ENCODE data around the gene RUVBL1.

DNA sequence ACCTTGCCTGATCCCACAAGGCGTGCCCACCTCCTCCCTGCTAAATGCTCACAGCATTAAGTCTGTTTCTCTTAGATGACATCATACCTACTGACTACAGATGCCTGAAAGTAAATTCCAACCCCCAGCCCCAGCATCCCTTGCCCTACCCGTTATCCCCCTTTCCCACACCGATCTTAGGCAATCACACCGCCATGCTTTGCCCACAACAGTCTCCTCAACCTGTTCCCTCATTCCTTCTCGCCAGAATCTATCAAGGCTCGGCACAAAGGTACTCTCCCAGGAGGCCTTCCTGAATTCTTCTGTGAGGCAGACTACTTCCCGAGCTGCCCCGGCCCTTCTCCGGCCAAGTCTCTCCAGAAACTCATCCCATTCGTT lies 72.2 kb downstream of the RUVBL1 start:
- TF ChIP-seq PATZ1 (CRISPR knock-in tag; IDR thresholded peaks at IDR 0.05; ENCODE audit: borderline replicate concordance) (no peak), BACH2 (CRISPR knock-in tag; IDR thresholded peaks at IDR 0.05; ENCODE audit: borderline replicate concordance) (no peak)

Data from SK-N-SH treated with all-trans-retinoic acid at 6 μM for 48 hours (cell line).